Measurements from ENCODE around the gene CADPS. TPM values are rescaled to one million over a fixed set of nuclear protein-coding genes. Genes with fewer than 3 reads are reported as not detected.

The CADPS gene
- total RNA-seq, 1 donor from 2014 or later: 2.7 TPM

DNA sequence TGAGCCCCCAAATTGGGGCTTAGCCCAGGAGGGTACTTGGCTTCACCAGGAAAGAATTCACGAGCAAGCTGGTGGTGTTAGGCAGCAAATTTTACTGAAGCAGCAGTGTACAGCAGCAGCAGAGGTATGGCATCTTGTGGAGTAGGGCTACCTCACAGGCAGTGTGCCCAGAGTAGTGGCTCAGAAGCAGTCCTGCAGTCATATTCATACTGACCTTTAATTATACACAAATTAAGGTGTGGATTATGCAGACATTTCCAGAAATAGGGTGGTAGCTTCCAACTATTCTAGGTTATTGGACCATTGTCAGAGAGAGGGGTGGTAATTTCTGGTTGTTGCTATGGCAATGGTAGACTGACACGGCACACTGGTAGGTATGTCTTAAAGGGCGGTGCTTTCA lies 20.7 kb upstream of the CADPS start:
- DNase-seq (no peak), ATAC-seq (no peak)
- H3K36me3 ChIP-seq: no peaks in the 10 kb centered on the region
- H3K4me3 ChIP-seq: no peak overlapping the region
- intact Hi-C loops (cut with DNase I): no loop called here
- H3K4me1 ChIP-seq: no peaks in the 10 kb centered on the region
- no peaks in the 10 kb centered on the region for H3K9me3 ChIP-seq
- H3K27ac ChIP-seq: no peak overlapping the region
- H3K27me3 ChIP-seq (ENCODE audit: low read depth): no peaks in the 10 kb centered on the region
- TF ChIP-seq, protein P1, sequence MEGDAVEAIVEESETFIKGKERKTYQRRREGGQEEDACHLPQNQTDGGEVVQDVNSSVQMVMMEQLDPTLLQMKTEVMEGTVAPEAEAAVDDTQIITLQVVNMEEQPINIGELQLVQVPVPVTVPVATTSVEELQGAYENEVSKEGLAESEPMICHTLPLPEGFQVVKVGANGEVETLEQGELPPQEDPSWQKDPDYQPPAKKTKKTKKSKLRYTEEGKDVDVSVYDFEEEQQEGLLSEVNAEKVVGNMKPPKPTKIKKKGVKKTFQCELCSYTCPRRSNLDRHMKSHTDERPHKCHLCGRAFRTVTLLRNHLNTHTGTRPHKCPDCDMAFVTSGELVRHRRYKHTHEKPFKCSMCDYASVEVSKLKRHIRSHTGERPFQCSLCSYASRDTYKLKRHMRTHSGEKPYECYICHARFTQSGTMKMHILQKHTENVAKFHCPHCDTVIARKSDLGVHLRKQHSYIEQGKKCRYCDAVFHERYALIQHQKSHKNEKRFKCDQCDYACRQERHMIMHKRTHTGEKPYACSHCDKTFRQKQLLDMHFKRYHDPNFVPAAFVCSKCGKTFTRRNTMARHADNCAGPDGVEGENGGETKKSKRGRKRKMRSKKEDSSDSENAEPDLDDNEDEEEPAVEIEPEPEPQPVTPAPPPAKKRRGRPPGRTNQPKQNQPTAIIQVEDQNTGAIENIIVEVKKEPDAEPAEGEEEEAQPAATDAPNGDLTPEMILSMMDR (IDR thresholded peaks at IDR 0.05): no peak

DNA sequence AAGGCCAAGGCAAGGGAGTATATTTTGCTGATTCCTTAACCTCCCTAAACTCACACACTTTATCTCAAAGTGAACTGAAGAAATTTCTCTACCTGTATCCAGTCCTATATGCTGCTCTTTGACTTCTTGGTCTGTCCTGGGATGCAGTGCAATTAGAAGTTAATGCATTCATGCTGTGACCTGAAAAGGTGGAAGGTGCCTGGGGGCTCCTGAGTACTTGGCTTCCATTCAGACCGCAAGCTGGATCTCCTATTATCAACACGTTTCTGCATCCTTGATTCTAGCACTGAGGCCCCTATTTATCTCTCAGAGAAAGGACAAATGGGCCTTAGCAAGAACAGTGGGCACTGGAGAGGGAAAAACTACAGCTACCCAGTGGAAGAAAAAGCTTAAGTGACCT lies 17.7 kb upstream of the CADPS start:
- H3K4me3 ChIP-seq: no peak overlapping the region
- TF ChIP-seq, protein P1 (IDR thresholded peaks at IDR 0.05): no peak
- DNase-seq (no peak), ATAC-seq (no peak)
- intact Hi-C loops (cut with DNase I): no loop called here
- no peaks in the 10 kb centered on the region for H3K4me1 ChIP-seq
- H3K27me3 ChIP-seq (ENCODE audit: low read depth): no peaks in the 10 kb centered on the region
- no peak overlapping the region for H3K27ac ChIP-seq
- no peaks in the 10 kb centered on the region for H3K9me3 ChIP-seq
- H3K36me3 ChIP-seq: no peaks in the 10 kb centered on the region

DNA sequence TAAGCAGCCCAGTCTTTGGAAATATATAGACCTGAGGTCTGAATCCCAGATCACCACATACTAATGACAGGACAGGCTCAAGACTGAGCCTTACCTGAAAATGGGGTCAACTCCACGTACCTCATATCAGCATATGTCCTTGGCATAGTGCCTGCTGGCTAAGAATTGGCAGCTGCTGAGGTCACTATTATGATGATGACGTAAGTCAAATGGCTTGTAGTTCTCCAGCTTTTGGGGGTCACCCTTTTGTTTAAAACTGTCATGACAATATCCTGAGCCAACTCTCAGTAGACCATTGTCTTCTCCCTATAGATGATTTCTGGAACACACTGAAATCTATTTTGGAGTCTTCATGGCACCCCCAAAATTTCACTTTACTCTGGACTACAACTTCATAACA lies 16.8 kb upstream of the CADPS start:
- ATAC-seq (no peak), DNase-seq (no peak)
- Histone ChIP-seq H3K4me1 (no peaks in the 10 kb centered on the region), H3K9me3 (no peaks in the 10 kb centered on the region), H3K36me3 (no peaks in the 10 kb centered on the region), H3K27ac (no peak overlapping the region), H3K4me3 (no peak overlapping the region), H3K27me3 (ENCODE audit: low read depth) (no peaks in the 10 kb centered on the region)
- intact Hi-C loops (cut with DNase I): no loop called here
- TF ChIP-seq, protein P1 (IDR thresholded peaks at IDR 0.05): no peak

DNA sequence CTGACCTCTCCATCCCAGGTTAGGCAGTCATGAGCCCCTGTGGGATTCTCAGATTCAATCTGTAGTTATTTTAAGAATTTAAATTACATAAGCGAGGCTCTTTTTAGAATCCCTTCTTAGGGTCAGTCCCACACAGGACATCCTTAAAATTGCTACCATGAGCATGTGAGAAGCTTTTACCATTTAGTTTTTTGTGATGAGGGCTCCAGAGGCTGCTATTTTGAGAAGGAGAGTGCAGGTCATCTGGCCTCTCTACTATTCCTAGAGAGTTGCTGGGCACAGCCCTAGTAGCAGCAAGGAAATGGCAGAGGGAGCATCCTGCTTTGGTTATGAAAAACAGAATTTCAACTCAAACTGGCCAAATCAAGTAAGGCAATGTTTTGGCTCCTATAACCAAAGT lies 13.6 kb upstream of the CADPS start:
- no peak for ATAC-seq
- no peaks in the 10 kb centered on the region for H3K9me3 ChIP-seq

DNA sequence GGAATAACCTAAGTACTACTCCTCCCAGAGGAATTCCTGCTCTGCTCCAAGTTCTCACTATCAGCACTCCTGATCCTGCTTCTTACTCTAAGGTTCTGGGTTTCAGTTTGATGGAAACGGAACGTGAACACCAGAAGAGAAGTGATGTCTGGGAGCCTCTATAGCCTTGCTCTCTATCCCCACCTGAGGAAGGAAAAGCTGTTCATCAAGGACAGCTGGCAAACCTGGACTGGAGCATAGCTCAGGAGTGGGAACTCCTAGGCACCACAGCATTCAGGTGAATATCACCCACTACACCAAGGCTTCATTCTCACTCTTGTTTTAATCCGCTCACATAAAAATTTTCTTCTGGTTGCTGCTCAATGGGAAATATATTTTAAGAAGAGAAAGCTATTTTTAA lies 13.0 kb upstream of the CADPS start:
- H3K4me3 ChIP-seq: no peak overlapping the region

More for the DNA sequence above, 13.6 kb upstream of the CADPS start:
- no peak overlapping the region for H3K4me3 ChIP-seq
- no peak overlapping the region for H3K27ac ChIP-seq
- DNase-seq: no peak
- no peaks in the 10 kb centered on the region for H3K27me3 ChIP-seq (ENCODE audit: low read depth)
- intact Hi-C loops (cut with DNase I): no loop called here
- TF ChIP-seq, protein P1 (IDR thresholded peaks at IDR 0.05): no peak
- H3K4me1 ChIP-seq: no peaks in the 10 kb centered on the region
- no peaks in the 10 kb centered on the region for H3K36me3 ChIP-seq

More for the DNA sequence above, 13.0 kb upstream of the CADPS start:
- H3K9me3 ChIP-seq: no peaks in the 10 kb centered on the region
- no peaks in the 10 kb centered on the region for H3K4me1 ChIP-seq
- H3K36me3 ChIP-seq: no peaks in the 10 kb centered on the region
- H3K27ac ChIP-seq: no peak overlapping the region
- ATAC-seq (no peak), DNase-seq (no peak)
- intact Hi-C loops (cut with DNase I): no loop called here
- TF ChIP-seq, protein P1 (IDR thresholded peaks at IDR 0.05): no peak
- H3K27me3 ChIP-seq (ENCODE audit: low read depth): no peaks in the 10 kb centered on the region
